GM18505 (cell line): ENCODE data around the gene MED13L.

Source experiments
- ATAC-seq: cut with Tn5 transposase; IDR thresholded peaks from one replicate; pipeline ENCODE4 v1.9.1; 2021; ENCODE audit not compliant: unreplicated experiment
- POLR2A ChIP-seq: IDR thresholded peaks from 4 replicates; pipeline ENCODE4 v1.6.1; 2011; ENCODE audit warnings: borderline replicate concordance; ENCODE audit not compliant: insufficient read depth, insufficient read length; ENCODE audit errors: extremely low read depth

MED13L gene

DNA sequence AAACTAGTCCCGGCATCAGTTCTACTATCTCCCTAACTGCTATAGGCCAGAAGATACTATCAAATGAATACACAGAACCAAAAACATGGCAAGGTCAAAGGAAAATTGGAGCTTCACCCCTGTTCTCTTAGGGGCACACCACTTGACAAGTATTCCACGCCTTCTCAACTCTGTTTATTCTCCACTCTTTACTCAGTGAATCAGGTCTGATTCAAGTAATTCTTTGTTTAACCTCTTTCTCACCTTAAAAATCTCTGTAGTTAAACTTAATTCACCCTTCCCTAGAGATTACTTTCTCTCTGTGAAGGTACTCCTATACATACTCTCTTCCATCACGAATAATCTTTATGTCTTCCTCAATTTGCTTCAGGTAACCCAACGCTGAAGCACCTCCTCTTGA lies 248.9 kb downstream of the MED13L start:
- no peak for ATAC-seq

DNA sequence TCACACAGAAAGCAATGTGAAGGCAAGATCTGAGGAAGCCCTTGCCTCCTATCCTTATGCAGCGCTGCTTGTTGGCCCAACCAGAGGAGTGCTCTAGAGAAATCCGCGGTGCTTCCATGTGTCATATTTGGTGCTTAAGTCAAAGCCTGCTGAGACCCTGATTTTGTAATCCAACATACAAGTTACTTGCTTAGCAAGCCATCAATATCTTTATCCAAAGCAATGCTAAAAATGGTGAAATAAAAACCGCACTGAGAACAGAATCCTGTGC lies 250.0 kb downstream of the MED13L start:
- no peak for TF ChIP-seq POLR2A
- ATAC-seq, result no peak

More for the DNA sequence above, 248.9 kb downstream of the MED13L start:
- TF ChIP-seq POLR2A, result no peak

DNA sequence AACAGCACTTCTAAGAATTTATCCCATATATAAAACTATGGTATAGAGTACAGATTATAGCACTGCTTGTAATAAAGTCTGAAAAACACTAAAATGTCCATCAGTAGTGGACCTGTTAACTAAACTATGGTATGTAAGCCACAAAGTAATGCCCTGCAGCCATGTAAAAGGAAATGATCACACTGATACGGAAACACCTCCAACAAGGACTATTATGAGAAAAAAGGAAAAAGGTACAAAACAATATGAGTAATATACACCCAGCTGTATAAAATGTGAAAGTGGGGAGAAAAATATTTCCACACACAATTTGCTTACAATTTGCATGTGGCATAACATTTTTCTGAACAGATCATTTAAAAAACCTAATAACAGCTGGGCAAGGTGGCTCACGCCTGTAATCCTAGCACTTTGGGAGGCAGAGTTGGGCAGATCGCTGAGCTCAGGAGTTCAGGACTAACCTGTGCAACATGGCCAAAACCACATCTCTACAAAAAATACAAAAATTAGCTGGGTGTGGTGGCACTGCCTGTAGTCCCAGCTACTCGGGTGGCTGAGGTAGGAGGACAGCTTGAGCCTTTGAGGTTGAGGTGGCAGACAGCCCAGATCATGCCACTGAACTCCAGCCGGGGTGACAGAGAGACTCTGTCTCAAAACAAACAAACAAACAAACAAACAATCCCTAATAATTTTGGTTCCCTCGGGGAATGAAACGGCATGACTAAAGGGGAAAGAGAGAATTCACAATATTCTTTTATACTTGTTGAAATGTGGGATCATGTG lies 250.5 kb downstream of the MED13L start:
- no peak for ATAC-seq

DNA sequence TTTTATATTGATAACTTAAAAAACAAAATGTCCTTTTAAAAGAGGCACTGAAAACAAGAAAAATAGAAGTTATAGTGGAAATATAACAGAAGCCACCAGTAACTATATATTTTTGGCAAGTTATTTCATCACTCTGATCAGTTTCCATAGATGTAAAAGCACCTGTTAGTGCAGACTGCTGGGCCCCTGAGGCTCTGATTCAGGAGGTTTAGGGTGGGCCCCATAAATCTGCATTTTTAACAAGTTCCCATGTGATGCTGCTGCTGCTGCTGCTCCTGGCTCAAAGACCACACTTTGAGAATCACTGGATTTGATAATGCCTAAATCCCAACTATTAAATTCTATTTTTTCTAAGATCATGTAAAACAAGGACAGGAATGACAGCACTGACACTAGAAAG lies 251.1 kb downstream of the MED13L start:
- TF ChIP-seq POLR2A, result no peak

More for the DNA sequence above, 250.5 kb downstream of the MED13L start:
- TF ChIP-seq POLR2A, result no peak

DNA sequence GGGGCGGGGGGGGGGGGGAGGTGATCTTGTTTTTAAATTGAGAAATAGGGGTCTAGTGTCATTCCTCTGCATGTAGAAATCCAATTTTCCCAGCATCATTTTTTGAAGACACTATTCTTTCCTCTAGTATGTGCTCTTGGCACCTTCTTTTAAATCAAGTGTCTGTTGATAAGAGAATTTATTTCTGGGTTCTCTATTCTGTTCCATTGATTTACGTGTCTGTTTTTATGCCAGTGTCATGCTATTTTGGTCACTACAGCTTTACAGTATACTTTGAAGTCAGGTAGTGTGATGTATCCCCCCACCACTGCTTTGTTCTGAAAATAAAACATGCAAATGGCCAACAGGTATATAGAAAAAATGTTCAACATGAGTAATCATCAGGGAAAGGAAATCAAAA lies 252.7 kb downstream of the MED13L start:
- no peak for ATAC-seq
- TF ChIP-seq POLR2A, result no peak

More for the DNA sequence above, 251.1 kb downstream of the MED13L start:
- no peak for ATAC-seq

DNA sequence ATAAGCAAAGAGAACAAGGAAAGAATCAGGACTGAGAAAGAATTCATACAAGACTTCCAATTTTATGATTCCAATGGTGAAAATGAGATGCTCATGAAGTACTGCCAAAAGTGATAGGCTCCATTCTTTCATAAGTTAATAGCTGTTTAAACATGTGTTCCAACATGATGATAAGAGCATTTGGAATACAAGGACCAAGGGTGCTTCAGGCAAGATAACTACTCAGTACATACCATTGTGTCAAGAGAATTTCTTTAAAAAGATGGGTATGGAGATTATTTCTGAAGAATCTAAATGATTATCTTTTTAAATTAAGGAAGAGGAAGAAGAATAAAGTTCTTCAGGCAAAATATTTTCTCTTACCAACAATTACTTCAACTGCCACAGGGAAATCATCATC lies 258.1 kb downstream of the MED13L start:
- no peak for TF ChIP-seq POLR2A
- no peak for ATAC-seq

DNA sequence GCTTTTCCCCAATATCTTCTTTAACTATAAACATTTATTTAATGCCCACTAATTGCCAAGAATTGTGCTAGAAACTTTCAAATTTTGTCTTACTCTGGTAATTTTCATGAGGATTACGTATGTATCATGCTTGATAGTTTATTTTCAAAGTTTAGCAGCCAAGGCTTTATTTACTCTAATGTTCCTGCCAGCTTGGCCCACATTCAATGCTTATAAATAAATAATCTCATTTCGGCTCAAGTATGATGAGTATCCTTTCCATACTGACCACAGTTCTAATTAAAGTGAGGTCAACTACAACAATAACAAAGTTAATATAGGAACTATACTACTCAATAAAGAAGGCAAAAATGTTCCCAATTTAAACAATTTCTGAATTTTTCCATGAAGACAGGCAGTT lies 259.2 kb downstream of the MED13L start:
- ATAC-seq, result no peak
- no peak for TF ChIP-seq POLR2A

DNA sequence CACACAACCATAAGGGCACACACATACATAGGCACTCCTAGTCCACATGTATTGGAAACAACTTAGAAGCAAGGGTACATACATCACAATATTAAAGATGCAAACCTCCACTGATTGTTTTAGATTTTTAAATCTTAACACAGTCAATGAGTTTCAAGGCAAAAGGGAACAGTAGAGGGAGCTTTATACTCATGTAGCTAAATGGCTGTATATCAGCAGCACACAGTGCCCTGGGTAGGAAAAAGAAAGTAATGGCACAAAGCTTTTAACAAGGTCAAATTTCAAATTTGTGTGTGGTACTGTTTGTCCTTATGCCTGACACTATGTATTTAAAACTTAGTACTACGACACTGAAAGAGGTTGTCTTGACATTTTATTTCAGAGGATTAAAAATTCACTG lies 262.0 kb downstream of the MED13L start:
- TF ChIP-seq POLR2A, result no peak
- ATAC-seq, result no peak

DNA sequence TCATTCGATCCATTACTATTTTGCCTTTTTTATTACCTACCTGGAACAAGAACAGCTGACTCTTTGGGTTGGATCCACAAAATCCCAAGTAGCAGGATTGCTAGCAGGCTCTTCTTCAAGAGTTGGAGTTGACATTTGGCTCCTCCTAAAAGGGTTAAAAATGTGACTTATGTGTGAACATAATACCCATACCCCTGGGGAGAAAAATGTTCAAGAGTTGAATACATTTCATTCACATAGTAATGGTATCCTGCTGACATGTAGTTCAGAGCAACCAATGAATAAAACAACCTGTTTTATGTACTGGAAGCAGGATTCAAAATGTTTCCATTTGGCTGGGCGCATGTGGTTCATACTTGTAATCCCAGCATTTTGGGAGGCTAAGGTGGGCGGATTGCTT lies 264.7 kb downstream of the MED13L start:
- TF ChIP-seq POLR2A, result no peak

DNA sequence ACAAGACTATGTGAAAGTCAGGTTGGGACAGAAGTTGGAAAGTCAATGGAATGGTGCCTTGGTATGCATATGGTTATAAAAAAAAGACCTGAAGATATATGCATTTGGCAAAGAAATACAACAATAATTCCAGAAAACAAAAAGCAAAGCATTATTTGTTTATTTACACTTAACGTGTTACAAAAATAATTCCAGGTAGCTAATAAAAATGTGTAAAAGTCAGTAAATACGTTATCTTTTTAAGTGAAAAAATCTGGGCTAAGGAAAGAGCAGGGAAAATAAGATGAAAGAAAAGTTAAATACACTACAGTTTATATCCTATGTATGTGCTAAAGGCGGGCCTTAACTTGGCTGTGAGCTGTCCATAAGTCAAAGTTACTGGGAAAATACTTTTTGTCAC lies 266.3 kb downstream of the MED13L start:
- no peak for ATAC-seq
- no peak for TF ChIP-seq POLR2A

More for the DNA sequence above, 264.7 kb downstream of the MED13L start:
- ATAC-seq, result no peak

DNA sequence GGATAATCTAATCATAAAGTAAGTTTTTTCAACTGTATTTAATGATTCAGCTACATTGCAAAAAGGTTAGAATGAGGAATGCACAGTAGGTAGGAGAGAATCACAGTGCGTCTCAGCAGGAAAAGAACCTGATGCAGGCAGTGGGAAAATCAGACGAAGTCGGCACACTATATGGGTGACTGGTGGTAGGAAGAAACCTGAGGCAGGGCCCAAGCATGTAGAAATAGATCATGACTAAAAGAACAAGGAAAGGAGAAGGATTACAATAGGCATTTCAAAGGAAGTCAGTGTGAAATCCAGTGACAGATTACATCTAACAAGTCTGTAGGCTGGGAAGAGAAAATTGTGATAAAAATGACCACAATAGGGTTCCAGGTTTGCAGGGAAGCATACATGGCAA lies 267.0 kb downstream of the MED13L start:
- TF ChIP-seq POLR2A, result no peak
- no peak for ATAC-seq

DNA sequence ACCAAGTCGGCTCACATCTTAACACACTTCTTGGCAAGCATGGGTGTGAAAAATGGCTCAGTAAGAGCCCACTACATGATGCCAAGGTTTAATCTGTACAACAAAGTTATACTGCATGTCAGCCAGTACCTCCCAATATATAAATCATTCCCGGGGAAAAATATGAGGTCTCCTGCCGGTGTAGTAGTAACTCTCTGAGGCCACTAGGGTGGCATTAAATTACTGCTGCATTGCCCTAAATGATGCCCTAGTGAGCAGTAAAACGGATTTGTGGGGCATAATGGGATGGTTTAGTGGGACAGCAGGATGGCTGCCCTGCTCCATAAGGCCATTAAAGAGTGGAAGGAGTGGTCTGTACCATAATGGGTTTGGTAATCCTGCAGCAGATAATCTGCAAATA lies 267.7 kb downstream of the MED13L start:
- no peak for TF ChIP-seq POLR2A
- ATAC-seq, result no peak

DNA sequence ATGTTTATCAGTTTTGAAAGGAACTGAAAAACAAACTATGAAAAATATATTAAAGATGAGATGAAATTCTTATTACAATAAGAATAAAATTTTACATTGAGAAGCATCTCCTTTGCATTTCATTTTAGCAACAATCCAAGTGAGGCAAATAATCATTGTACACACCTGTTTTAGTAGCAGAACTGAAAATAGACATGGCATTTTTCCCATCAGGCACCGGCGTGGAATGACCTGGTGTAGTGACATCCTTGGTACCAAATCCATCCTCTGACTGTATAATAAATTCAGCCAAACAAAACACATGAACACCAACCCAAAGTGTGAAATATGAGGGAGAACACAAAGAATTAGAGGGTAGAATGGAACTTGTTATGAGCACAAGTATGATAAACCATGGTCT lies 271.4 kb downstream of the MED13L start:
- no peak for TF ChIP-seq POLR2A
- no peak for ATAC-seq

DNA sequence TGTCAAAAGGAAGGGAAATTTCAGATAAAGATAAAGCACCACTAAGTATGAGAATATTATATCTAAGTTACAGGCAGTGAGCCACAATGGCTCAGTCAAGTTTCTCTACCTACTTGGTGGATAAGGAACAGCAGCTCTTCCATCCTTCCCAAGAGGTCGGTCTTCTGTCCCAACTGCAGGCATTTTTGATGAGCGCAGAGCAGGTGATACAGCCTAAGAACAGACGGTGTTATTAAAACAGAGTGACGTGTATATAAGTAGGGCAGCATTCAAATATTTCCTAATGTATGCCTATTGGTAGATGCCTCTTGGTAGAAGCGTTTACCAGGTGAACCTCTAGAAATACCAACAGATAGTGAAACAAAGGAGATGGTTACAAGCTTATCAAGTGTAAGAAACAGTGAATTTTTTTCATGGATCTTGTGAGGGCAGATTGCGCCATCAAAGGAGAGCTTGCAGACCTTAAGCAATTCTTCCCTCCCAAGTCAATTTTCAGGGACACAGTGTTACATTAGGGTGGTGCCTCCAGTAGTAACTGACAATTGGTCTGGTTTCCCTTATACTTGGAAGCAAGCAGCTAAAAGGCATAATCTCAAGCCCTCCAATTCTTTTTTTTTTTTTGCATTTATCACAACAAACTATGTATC lies 274.5 kb downstream of the MED13L start:
- ATAC-seq, result no peak
- TF ChIP-seq POLR2A, result no peak

DNA sequence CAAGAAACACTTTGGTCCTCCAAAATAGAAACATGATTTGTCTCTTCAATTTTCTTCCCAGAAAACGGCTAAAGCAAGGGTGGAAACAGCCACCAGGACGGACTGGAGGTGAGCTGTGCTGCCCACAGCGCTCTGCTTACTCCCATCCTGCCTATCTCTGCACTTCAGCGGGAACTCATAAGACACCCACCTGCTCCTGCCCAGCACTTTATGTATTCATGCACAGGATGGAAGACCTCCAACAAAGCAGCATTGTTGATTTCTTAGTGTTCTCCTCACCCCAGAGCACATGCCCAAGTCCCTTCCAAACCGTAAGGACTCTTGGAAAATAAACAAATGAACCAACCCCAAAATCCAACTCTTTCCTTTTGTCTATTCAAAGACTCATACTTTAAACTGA lies 277.2 kb downstream of the MED13L start:
- no peak for TF ChIP-seq POLR2A
- ATAC-seq, result no peak

DNA sequence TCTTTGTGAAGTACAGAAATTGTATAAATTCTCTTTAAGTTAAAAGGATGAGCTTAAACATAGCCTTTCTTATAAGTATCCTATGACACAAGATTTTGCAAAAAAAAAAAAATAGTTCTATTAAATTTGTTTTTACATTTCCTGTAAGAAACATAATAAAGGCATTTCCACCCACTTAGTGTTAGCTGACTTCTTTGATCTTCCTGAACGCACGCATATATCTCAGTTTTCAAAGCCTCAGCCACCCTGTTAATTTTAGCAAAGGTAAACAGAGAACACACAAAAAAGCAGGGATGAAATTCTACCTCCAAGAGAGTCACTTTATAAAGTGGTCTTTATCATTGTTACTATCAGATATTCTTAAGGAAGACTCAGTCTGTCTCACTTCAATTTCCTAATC lies 277.9 kb downstream of the MED13L start:
- no peak for TF ChIP-seq POLR2A
- no peak for ATAC-seq
